ENCODE measurements around the gene USP5. TPM values are rescaled to one million over a fixed set of nuclear protein-coding genes. Genes with fewer than 3 reads are reported as not detected.

Gene USP5
- total RNA-seq, 2 experiments from 2014 or later, result 70.4 to 129 TPM

DNA sequence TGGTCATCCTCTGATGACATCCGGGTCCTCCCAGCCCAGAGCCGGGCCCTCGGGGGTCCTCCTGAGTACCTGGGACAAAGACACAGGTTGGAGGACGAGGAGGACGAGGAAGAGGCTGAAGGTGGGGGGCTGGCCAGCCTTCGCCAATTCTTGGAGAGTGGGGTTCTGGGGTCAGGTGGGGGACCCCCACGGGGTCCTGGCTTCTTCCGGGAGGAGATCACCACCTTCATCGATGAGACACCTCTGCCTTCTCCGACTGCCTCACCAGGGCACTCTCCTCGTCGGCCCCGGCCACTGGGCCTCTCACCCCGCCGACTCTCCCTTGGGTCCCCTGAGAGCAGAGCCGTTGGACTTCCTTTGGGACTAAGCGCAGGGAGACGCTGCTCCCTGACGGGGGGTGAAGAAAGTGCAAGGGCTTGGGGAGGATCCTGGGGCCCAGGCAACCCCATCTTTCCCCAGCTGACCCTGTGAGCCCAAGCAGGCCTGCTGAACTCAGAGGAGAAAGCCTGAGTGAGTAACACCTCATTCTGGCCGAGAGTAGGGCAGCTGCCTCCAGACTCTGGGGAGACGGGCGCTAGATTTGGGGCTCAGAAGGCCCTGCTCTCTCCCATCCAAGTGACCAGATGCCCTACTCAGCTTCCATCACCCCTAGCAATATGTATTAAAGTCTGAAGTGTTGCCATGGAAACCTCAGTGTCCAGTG lies 25.1 kb upstream of the USP5 start:
- Histone ChIP-seq H3K4me1 (ENCODE audit: insufficient read depth, low read length, poor library complexity, severe bottlenecking) (peaks cover 26% of the 10 kb centered on the region), H3K36me3 (ENCODE audit: insufficient read depth, low read length) (no peaks in the 10 kb centered on the region), H3K9me2 (ENCODE audit: insufficient read depth, low read length) (no peaks in the 10 kb centered on the region), H3K27ac (ENCODE audit: low read depth, low read length, poor library complexity, severe bottlenecking) (no peak overlapping the region), H4K20me1 (ENCODE audit: insufficient read depth, low read length) (no peaks in the 10 kb centered on the region), H3K79me2 (ENCODE audit: insufficient read depth, low read depth, low read length) (no peaks in the 10 kb centered on the region), H3K4me3 (ENCODE audit: low read depth, low read length, poor library complexity, severe bottlenecking) (no peak overlapping the region), H2AFZ (ENCODE audit: low read length) (no peak overlapping the region), H3K4me2 (ENCODE audit: low read length) (no peak overlapping the region), H3K9me3 (ENCODE audit: low read length) (no peaks in the 10 kb centered on the region)
- BruUV-seq (replicated peaks), result no TSS peak
- intact Hi-C loops (cut with micrococcal nuclease; ENCODE audit: unreplicated experiment), result loop anchor here (5.0 kb wide), 2 partner anchors 45 to 270 kb away; partner anchors contain the start of gene IFFO1
- ChIA-PET CTCF (ENCODE audit: unreplicated experiment) (interaction anchor here (1.1 kb wide), 1 partner anchor 16 kb away, joined by 4 read pairs; no protein-coding TSS in a partner anchor), POLR2A (interaction anchor here (1.3 kb wide), 1 partner anchor 13 kb away, joined by 3 read pairs; no protein-coding TSS in a partner anchor)
- DNase-seq (ENCODE audit: low spot score), result no peak
- no peak for TF ChIP-seq EZH2phosphoT487 (IDR thresholded peaks at IDR 0.05; ENCODE audit: borderline replicate concordance, low read depth, low read length)

DNA sequence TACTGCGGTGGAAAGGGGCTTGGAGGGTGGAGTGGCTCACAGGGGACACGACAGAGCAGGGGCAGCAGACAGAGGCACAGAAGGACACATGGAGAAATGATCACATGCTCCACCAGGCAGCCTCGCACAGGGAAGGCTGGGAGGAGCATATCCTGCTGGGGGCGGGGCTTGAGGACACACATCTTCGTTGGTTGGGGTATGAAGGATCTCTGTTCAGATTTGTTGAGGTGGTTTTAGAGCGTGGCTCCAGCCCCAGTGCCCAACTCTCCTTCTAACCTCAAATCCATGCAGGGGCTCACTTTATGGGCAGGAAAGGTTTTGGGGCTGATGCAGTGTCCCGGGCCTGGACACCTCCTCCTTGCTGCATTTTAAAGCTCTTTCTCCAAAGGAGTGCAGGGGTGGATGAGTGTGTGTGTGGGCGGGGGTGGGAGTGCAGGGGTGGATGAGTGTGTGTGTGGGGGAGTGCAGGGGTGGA lies 24.5 kb upstream of the USP5 start:
- Histone ChIP-seq H3K4me1 (ENCODE audit: insufficient read depth, low read length, poor library complexity, severe bottlenecking) (peaks cover 26% of the 10 kb centered on the region), H4K20me1 (ENCODE audit: insufficient read depth, low read length) (no peaks in the 10 kb centered on the region), H3K9me2 (ENCODE audit: insufficient read depth, low read length) (no peaks in the 10 kb centered on the region), H3K9me3 (ENCODE audit: low read length) (no peaks in the 10 kb centered on the region), H2AFZ (ENCODE audit: low read length) (no peak overlapping the region), H3K4me2 (ENCODE audit: low read length) (peak overlapping the region; percentile 30; the same call in 1 of the 2 replicates), H3K4me3 (ENCODE audit: low read depth, low read length, poor library complexity, severe bottlenecking) (no peak overlapping the region), H3K79me2 (ENCODE audit: insufficient read depth, low read depth, low read length) (no peaks in the 10 kb centered on the region), H3K27ac (ENCODE audit: low read depth, low read length, poor library complexity, severe bottlenecking) (no peak overlapping the region), H3K36me3 (ENCODE audit: insufficient read depth, low read length) (no peaks in the 10 kb centered on the region)
- TF ChIP-seq, protein P1, sequence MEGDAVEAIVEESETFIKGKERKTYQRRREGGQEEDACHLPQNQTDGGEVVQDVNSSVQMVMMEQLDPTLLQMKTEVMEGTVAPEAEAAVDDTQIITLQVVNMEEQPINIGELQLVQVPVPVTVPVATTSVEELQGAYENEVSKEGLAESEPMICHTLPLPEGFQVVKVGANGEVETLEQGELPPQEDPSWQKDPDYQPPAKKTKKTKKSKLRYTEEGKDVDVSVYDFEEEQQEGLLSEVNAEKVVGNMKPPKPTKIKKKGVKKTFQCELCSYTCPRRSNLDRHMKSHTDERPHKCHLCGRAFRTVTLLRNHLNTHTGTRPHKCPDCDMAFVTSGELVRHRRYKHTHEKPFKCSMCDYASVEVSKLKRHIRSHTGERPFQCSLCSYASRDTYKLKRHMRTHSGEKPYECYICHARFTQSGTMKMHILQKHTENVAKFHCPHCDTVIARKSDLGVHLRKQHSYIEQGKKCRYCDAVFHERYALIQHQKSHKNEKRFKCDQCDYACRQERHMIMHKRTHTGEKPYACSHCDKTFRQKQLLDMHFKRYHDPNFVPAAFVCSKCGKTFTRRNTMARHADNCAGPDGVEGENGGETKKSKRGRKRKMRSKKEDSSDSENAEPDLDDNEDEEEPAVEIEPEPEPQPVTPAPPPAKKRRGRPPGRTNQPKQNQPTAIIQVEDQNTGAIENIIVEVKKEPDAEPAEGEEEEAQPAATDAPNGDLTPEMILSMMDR (conservative IDR thresholded peaks at IDR 0.05; ENCODE audit: low read length), result no peak
- TF ChIP-seq EZH2phosphoT487 (IDR thresholded peaks at IDR 0.05; ENCODE audit: borderline replicate concordance, low read depth, low read length), result no peak
- ChIA-PET CTCF (ENCODE audit: unreplicated experiment) (no interaction called here), POLR2A (no interaction called here)
- peak; percentile 47 for DNase-seq (ENCODE audit: low spot score)
- intact Hi-C loops (cut with micrococcal nuclease; ENCODE audit: unreplicated experiment), result loop anchor here (5.0 kb wide), 2 partner anchors 45 to 270 kb away; partner anchors contain the start of gene IFFO1
- no TSS peak for BruUV-seq (replicated peaks)

- peak within 1 kb of the TSS; percentile 78; the same call in 1 of the 2 replicates for H2AFZ ChIP-seq (ENCODE audit: low read length)
- POLR2A ChIA-PET, result interaction anchor here (1.1 kb wide), 1 partner anchor 75 kb away, joined by 5 read pairs; the partner anchor contains the start of gene MLF2
- no TSS peak for BruUV-seq (replicated peaks)
Measured at GRCh38 chr12:6827982-6828780, 23.8 kb upstream of the USP5 start, which contains the start of gene P3H3. TSS of gene P3H3 (plus strand) at chr12:6828407. CDS start at chr12:6828441, 34 bp downstream.

More at GRCh38 chr12:6827982-6828780, 23.8 kb upstream of the USP5 start, which contains the start of gene P3H3:
- CTCF ChIA-PET (ENCODE audit: unreplicated experiment), result no interaction called here
- Histone ChIP-seq H3K27ac (ENCODE audit: low read depth, low read length, poor library complexity, severe bottlenecking) (no peak within 1 kb of the TSS), H3K9me2 (ENCODE audit: insufficient read depth, low read length) (no peaks in the 10 kb centered on the region), H4K20me1 (ENCODE audit: insufficient read depth, low read length) (no peaks in the 10 kb centered on the region), H3K4me2 (ENCODE audit: low read length) (peak within 1 kb of the TSS; percentile 79), H3K36me3 (ENCODE audit: insufficient read depth, low read length) (no peaks in the 10 kb centered on the region), H3K4me3 (ENCODE audit: low read depth, low read length, poor library complexity, severe bottlenecking) (peak within 1 kb of the TSS; percentile 69), H3K4me1 (ENCODE audit: insufficient read depth, low read length, poor library complexity, severe bottlenecking) (peaks cover 26% of the 10 kb centered on the region), H3K9me3 (ENCODE audit: low read length) (no peaks in the 10 kb centered on the region), H3K79me2 (ENCODE audit: insufficient read depth, low read depth, low read length) (no peaks in the 10 kb centered on the region)
- 0 out of 2 replicates have a peak, but pooled peaks have one; percentile 49 for TF ChIP-seq EZH2phosphoT487 (IDR thresholded peaks at IDR 0.05; ENCODE audit: borderline replicate concordance, low read depth, low read length)
- TF ChIP-seq, protein P1 (conservative IDR thresholded peaks at IDR 0.05; ENCODE audit: low read length), result 0 out of 2 replicates have a peak, but pooled peaks have one; percentile 19
- DNase-seq (ENCODE audit: low spot score), result peak; percentile 21
- intact Hi-C loops (cut with micrococcal nuclease; ENCODE audit: unreplicated experiment), result loop anchor here (5.0 kb wide), 2 partner anchors 46 to 271 kb away; partner anchors contain the start of gene IFFO1

Data from OCI-LY7 (cell line).